ENCODE data around the gene HNRNPR.

Gene HNRNPR

GRCh38 chr1:23357138-23357908, 13.2 kb upstream of the HNRNPR start:
- TF ChIP-seq YY1 (IDR thresholded peaks at IDR 0.05; ENCODE audit: low read depth), result no peak
- TF ChIP-seq CEBPB (IDR thresholded peaks at IDR 0.05), result no peak
- no peak for TF ChIP-seq NFIC (IDR thresholded peaks at IDR 0.05)
- TF ChIP-seq TAF1 (IDR thresholded peaks at IDR 0.05; ENCODE audit: low read depth), result no peak
- no peak for TF ChIP-seq EGR1 (IDR thresholded peaks at IDR 0.05)
- TF ChIP-seq ZBTB7A (IDR thresholded peaks at IDR 0.05; ENCODE audit: low read depth), result no peak
- TF ChIP-seq TCF12 (IDR thresholded peaks at IDR 0.05; ENCODE audit: low read depth), result no peak
- TF ChIP-seq MAX (IDR thresholded peaks at IDR 0.05), result no peak
- TF ChIP-seq USF1 (IDR thresholded peaks at IDR 0.05), result no peak
- no peak for TF ChIP-seq FOXM1 (IDR thresholded peaks at IDR 0.05; ENCODE audit: borderline replicate concordance, low read depth)
- TF ChIP-seq EP300 (IDR thresholded peaks at IDR 0.05; ENCODE audit: borderline replicate concordance), result no peak
- no peak for TF ChIP-seq RAD21 (IDR thresholded peaks at IDR 0.05; ENCODE audit: low read depth)
- no peak for TF ChIP-seq REST (IDR thresholded peaks at IDR 0.05; ENCODE audit: low read depth)
- TF ChIP-seq CREB1 (IDR thresholded peaks at IDR 0.05; ENCODE audit: low read depth), result no peak
- no peak for TF ChIP-seq TEAD4 (IDR thresholded peaks at IDR 0.05)

- TF ChIP-seq EP300 (IDR thresholded peaks at IDR 0.05; ENCODE audit: borderline replicate concordance) (no peak), TAF1 (IDR thresholded peaks at IDR 0.05; ENCODE audit: low read depth) (no peak), MAX (IDR thresholded peaks at IDR 0.05) (no peak), YY1 (IDR thresholded peaks at IDR 0.05; ENCODE audit: low read depth) (no peak), NFIC (IDR thresholded peaks at IDR 0.05) (no peak)
Observed at GRCh38 chr1:23356471-23357137, 12.5 kb upstream of the HNRNPR start.

- no peak for TF ChIP-seq TCF12 (IDR thresholded peaks at IDR 0.05; ENCODE audit: low read depth)
- TF ChIP-seq ZBTB7A (IDR thresholded peaks at IDR 0.05; ENCODE audit: low read depth), result no peak
- no peak for TF ChIP-seq EP300 (IDR thresholded peaks at IDR 0.05; ENCODE audit: borderline replicate concordance)
- no peak for TF ChIP-seq YY1 (IDR thresholded peaks at IDR 0.05; ENCODE audit: low read depth)
- TF ChIP-seq MAX (IDR thresholded peaks at IDR 0.05), result no peak
- TF ChIP-seq TAF1 (IDR thresholded peaks at IDR 0.05; ENCODE audit: low read depth), result no peak
- no peak for TF ChIP-seq FOXM1 (IDR thresholded peaks at IDR 0.05; ENCODE audit: borderline replicate concordance, low read depth)
Observed at GRCh38 chr1:23354245-23354644, 10.2 kb upstream of the HNRNPR start.

GRCh38 chr1:23352096-23352695, 8.1 kb upstream of the HNRNPR start:
- TF ChIP-seq ZBTB7A (IDR thresholded peaks at IDR 0.05; ENCODE audit: low read depth), result no peak
- no peak for TF ChIP-seq CREB1 (IDR thresholded peaks at IDR 0.05; ENCODE audit: low read depth)
- no peak for TF ChIP-seq TCF12 (IDR thresholded peaks at IDR 0.05; ENCODE audit: low read depth)
- no peak for TF ChIP-seq FOXM1 (IDR thresholded peaks at IDR 0.05; ENCODE audit: borderline replicate concordance, low read depth)
- TF ChIP-seq CEBPB (IDR thresholded peaks at IDR 0.05), result no peak
- no peak for TF ChIP-seq EP300 (IDR thresholded peaks at IDR 0.05; ENCODE audit: borderline replicate concordance)
- TF ChIP-seq MAX (IDR thresholded peaks at IDR 0.05), result no peak
- TF ChIP-seq USF1 (IDR thresholded peaks at IDR 0.05), result no peak

GRCh38 chr1:23345920-23346319, 1.8 kb upstream of the HNRNPR start:
- TF ChIP-seq REST (IDR thresholded peaks at IDR 0.05; ENCODE audit: low read depth) (no peak), CREB1 (IDR thresholded peaks at IDR 0.05; ENCODE audit: low read depth) (no peak), FOXM1 (IDR thresholded peaks at IDR 0.05; ENCODE audit: borderline replicate concordance, low read depth) (no peak), RAD21 (IDR thresholded peaks at IDR 0.05; ENCODE audit: low read depth) (no peak), YY1 (IDR thresholded peaks at IDR 0.05; ENCODE audit: low read depth) (no peak), TEAD4 (IDR thresholded peaks at IDR 0.05) (no peak), NFIC (IDR thresholded peaks at IDR 0.05) (no peak), TCF12 (IDR thresholded peaks at IDR 0.05; ENCODE audit: low read depth) (no peak), TAF1 (IDR thresholded peaks at IDR 0.05; ENCODE audit: low read depth) (no peak), USF1 (IDR thresholded peaks at IDR 0.05) (no peak), CEBPB (IDR thresholded peaks at IDR 0.05) (no peak), EGR1 (IDR thresholded peaks at IDR 0.05) (no peak), ZBTB7A (IDR thresholded peaks at IDR 0.05; ENCODE audit: low read depth) (no peak), EP300 (IDR thresholded peaks at IDR 0.05; ENCODE audit: borderline replicate concordance) (no peak), MAX (IDR thresholded peaks at IDR 0.05) (no peak)

Data from Ishikawa (cell line).